GM21723 (cell line): Measurements from ENCODE around the gene GAPDHS.

Experiments used
- ATAC-seq: cut with Tn5 transposase; IDR thresholded peaks from one replicate; pipeline ENCODE4 v1.9.1; 2021; ENCODE audit warnings: mild to moderate bottlenecking, moderate library complexity; ENCODE audit not compliant: unreplicated experiment

Gene GAPDHS

GRCh38 chr19:35556025-35556590 lies 22.9 kb downstream of the GAPDHS start:
- no peak for ATAC-seq

DNA sequence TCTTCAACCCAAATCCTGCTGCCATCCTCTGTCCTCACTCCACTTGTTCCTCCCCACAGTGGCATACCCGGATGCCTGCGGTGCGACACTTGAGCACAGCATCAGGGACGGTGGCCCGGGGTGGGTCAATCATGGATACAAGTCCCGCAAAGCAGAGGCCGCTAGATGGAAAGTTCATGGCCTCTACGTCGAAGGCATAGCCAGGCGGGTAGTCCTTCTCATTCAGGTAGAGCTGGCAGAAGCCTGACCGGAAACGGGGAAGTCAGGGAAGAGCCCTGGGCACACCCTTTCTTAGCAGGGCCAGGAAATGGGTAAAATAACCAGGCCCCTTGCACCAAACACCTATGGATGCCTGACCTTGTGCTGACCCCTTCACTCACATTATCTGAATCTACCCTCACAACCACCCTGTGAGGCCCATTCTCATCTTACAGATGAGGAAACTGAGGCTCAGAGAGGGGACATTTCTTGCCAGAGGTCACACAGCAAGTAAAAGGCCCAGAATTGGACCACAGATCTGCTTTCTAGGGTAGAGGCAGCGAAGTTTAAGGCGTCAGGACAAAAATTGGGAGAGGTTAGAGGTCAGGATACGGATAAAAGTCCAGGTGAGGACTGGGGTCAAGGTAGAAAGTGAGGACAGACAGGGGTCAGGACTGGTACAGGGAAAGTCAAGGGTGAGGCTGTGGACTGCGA lies 23.7 kb downstream of the GAPDHS start:
- no peak for ATAC-seq

- ATAC-seq, result no peak
Observed at GRCh38 chr19:35557539-35558399, 24.5 kb downstream of the GAPDHS start.

DNA sequence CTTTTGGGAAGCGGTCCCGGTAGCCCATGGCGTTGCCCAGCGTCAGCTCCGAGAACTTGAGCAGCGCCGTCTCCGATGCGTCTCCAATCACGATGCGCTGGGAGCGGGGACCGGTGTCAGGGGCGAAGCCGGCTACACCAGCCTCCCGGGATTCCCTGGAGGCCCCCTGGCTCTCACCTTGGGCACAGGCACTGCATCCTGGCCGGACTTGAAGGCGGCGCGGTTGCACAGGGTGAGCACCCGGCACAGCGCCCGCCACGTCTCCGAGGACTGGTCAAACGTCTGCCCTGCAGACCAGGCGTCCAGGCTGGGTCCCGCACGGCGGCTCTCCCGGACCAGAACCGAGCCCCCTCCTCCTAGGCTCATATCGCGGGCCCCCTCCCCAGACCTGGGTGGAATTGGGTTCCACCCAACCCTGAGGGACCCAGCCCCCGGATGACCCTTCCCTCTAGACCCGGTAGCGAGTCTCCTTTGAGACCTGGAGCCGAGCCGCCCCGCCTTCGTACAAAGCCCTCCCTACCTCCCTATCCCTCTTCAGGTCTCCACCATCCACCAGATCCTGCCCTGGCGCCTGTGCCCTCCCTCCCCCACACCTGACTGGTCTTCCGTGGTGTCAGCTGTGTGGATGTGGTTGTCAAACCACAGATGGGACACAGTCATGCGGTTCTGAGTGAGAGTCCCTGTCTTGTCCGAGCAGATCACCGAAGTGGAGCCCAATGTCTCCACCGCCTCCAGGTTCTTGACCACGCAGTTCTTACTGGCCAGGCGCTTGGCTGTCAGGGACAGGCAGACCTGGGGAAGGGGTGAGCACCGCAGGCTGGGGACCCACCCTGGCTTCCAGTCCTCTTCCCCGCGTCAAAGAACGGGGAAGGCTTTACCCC lies 25.4 kb downstream of the GAPDHS start:
- ATAC-seq, result peak; percentile 19

GRCh38 chr19:35559281-35559659 lies 26.0 kb downstream of the GAPDHS start:
- ATAC-seq, result peak; percentile 66

DNA sequence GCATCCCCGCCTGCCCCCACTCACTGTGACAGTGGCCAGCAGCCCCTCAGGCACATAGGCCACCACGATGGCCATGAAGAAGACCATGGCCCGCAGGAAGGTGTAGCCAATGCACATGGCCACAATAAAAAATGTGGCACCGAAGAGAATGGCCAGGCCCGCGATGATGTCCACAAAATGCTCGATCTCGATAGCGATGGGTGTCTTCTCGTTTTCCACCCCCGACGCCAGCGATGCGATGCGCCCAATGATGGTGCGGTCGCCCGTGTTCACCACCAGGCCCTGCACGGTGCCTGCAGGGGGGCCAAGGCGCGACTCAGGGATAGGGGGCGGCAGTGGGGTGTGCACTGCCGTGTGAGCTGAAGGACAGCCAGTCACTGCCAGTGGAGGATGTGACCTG lies 26.5 kb downstream of the GAPDHS start:
- ATAC-seq, result no peak

DNA sequence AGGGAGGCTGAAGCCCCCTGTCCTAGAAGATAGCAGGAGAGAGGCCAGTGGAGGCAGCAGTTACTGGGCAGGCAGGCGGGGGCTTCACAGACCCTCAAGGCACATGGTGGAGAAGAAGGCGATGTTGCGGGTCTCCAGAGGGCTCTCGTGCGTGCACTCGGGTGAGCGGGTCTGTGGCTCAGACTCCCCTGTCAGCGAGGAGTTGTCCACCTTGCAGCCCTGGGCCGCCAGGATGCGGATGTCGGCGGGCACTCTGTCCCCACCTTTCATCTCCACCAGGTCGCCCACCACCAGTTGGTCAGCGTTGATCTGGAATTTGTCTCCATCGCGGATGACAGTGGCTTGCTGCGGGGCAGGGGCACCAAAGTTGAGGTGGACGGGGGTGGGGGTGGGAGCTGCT lies 27.0 kb downstream of the GAPDHS start:
- no peak for ATAC-seq

- no peak for ATAC-seq
Observed at GRCh38 chr19:35560677-35561076, 27.4 kb downstream of the GAPDHS start.

- ATAC-seq, result no peak
Observed at GRCh38 chr19:35561436-35561835, 28.2 kb downstream of the GAPDHS start.

GRCh38 chr19:35562336-35562735 lies 29.1 kb downstream of the GAPDHS start:
- ATAC-seq, result no peak

DNA sequence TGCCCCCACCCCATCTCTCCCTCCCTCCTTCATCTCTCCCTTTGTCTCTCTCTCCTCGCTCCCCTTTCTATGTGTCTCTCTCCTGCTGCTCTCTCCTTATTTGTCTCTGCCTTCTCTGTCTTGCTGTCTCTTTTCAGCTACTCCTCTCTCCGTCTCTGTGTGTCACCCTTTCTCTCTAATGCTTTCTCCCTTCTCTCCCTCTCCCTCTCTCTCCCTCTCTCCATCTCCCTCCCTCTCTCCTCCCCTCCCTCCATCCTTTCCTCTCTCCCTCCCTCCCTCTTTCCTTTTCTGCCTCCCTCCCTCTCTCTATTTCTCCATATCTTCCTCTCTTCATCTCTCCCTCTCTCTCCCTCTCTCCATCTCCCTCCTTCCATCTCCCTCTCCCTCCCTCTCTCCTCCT lies 29.5 kb downstream of the GAPDHS start:
- no peak for ATAC-seq

DNA sequence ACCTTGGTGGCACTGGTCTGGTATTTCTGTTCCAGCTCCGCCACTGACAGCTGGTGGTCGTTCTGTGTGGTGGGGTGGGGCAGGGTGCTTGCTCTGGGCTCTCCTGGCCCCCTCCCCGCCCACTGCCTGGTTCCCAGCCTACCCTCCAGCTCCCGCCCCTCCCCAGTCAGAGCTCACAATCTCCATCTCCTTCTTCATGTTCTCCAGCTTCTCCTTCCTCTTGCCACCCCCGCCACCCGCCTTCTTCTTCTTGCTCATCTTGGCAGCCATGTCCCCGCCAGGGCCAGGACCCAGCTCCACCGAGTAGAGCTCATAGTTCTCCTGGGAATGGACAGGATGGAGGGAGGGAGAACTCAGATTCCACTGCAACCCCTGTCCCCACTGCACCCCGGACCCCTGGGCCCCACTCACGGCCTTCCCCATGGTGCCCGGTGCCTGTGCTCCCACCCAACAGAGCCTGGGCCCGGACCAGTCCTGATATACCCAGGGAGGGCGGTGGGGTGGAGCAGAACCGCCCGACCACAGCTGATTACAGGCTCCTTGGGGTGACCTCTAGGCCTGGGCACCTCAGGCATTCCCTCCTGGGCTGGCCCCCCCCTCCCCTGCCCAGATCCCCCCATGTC lies 30.1 kb downstream of the GAPDHS start, which contains the start of gene ATP4A:
Gene ATP4A, minus strand, starts transcription at position 452 of the 623 bp plus-strand sequence. Its CDS starts 29 bp downstream, at position 423.
- ATAC-seq, result no peak

DNA sequence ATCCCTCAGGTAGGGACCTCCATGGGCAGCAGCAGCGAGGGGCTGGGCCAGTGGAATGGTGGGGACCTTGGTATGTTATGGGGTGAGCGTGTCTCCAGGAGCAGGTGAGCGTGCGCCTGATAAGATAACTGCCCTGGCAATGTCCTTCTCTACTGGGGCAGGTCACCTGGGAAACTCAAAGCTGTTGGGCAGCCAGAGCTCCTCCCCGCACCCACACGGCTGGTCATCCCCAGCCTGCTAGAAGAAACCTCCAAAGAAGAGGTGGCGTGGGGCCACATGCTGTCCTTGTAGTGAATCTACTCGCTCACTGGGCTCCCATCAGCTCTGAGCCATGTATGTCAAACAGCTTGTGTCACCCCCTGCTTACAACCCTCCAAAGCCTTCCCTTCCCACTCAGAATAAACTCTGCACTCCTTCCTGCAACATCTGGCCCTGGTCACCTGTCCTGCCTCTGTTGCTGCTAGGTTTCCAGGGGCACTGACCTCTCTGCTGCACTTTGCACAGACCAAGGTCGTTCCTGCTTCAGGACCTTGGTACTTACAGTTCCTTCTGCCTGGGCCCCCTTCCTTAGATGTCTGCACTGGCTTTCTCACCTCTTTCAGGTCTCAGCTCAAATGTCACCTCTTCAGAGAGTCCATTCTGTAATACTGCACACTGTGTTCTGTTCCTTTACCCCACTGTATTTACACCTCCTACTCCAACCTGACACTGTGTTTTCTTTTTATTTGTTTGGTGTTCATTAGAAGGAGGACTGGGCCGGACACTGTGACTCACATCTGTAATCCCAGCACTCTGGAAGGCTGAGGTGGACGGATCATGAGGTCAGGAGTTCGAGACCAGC lies 32.0 kb downstream of the GAPDHS start:
- no peak for ATAC-seq

- no peak for ATAC-seq
Observed at GRCh38 chr19:35566738-35567137, 33.5 kb downstream of the GAPDHS start.

DNA sequence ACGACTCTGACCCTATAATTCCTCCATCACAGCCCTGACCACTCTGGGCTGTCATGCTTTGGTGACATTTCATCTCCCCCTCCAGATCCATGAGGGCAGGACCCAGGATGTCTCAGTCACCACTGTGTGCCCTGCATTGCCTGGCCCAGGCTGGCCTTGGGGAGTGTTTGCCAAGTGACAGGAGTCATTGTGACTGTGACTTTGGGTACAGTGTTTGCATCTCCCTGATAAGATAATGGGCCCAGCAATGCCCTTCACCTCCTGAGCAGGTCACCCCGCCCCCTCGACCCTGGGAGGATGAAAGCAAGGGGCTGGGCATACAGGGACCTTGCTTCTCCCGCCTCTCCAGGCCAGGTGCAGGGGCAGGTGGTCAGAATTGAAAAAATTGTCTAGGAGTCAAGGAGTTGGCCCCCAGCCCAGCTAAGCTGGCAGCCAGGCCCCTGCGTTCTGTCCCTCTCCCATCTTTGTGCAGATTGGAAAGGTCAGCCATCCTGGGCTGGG lies 36.1 kb downstream of the GAPDHS start:
- ATAC-seq, result no peak

DNA sequence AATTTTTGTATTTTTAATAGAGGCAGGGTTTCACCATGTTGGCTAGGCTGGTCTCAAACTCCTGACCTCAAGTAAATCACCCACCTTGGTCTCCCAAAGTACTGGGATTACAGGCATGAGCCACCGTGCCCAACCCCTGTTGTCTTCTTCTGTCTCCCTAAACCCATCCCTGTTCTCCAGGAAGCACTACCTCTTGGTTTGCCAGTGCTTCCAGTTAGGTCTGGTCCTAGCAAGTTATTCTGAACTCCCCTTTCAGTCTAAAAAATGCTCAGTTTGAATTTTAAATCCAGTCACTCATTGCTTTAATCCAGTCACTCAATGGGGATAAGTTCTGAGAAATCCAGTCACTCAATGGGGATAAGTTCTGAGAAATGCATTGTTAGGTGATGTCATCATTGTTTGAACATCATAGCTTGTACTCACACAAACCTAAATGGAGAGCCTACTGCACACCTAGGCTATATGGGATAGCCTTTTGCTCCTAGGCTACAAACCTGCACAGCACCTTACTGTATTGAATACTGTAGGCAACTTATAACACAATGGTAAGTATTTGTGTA lies 38.2 kb downstream of the GAPDHS start:
- no peak for ATAC-seq

DNA sequence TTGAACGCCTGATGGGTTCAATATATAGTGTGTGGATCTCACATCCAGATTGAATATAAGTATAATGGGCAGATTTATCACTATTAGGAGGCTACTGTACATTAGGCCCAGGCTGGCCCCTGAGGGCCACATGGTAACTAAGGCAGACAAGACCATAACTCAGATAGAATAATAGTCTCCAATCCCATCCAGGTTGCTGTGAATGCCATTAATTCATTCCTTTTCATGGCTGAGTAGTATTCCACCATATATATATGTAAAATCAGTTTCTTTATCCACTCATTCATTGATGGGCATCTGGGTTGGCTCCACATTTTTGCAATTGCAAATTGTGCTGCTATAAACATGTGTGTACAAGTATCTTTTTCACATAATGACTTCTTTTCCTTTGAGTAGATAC lies 44.7 kb downstream of the GAPDHS start:
- no peak for ATAC-seq

GRCh38 chr19:35578707-35579106 lies 45.5 kb downstream of the GAPDHS start:
- ATAC-seq, result no peak

DNA sequence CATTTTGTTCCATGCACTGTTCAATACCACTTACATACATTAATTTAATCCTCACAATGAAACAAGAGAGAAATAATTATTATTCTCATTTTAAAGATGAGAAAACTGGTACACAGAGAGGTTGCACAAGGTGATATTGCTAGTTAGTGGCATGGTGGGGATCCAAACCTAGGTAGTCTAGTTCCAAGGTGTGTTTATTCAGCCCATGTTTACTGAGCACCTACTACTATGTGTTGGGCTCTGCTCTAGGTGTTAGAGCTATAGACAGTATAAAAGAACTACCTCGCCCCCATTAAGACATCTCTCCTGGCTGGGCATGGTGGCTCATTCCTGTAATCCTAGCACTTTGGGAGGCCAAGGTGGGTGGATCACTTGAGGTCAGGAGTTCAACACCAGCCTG lies 49.5 kb downstream of the GAPDHS start:
- no peak for ATAC-seq
